HEK293T (cell line): ENCODE results near the gene GTF2B.

Experiments
- ARNT ChIP-seq: fragments of 450-650 bp; IDR thresholded peaks from 2 replicates; pipeline ENCODE4 v1.6.1; 2017; ENCODE audit warnings: mild to moderate bottlenecking
- BHLHE40 ChIP-seq: fragments of 450-650 bp; IDR thresholded peaks from 2 replicates; pipeline ENCODE4 v1.6.1; 2016; ENCODE audit warnings: mild to moderate bottlenecking, moderate library complexity, borderline replicate concordance
- CTBP1 ChIP-seq: fragments of 450-650 bp; IDR thresholded peaks from 2 replicates; pipeline ENCODE4 v1.6.1; 2016; ENCODE audit warnings: borderline replicate concordance
- ELF4 ChIP-seq: fragments of 450-650 bp; IDR thresholded peaks from 2 replicates; pipeline ENCODE4 v1.6.1; 2017; ENCODE audit warnings: antibody characterized with exemption
- FOXA1 ChIP-seq: fragments of 450-650 bp; IDR thresholded peaks from 2 replicates; pipeline ENCODE4 v1.6.1; 2016; ENCODE audit warnings: mild to moderate bottlenecking
- FOXM1 ChIP-seq: fragments of 450-650 bp; IDR thresholded peaks from 2 replicates; pipeline ENCODE4 v1.6.1; 2017; ENCODE audit warnings: mild to moderate bottlenecking, borderline replicate concordance
- HDGF ChIP-seq: fragments of 450-650 bp; IDR thresholded peaks from 2 replicates; pipeline ENCODE4 v1.6.1; 2017; ENCODE audit warnings: antibody characterized with exemption, borderline replicate concordance
- L3MBTL2 ChIP-seq: fragments of 450-650 bp; conservative IDR thresholded peaks from 2 replicates; pipeline ENCODE4 v1.6.1; 2016; ENCODE audit warnings: mild to moderate bottlenecking
- LEF1 ChIP-seq: fragments of 450-650 bp; IDR thresholded peaks from 2 replicates; pipeline ENCODE4 v1.6.1; 2017; ENCODE audit warnings: mild to moderate bottlenecking, borderline replicate concordance
- NFRKB ChIP-seq: fragments of 450-650 bp; IDR thresholded peaks from 2 replicates; pipeline ENCODE4 v1.6.1; 2016; ENCODE audit warnings: mild to moderate bottlenecking, moderate library complexity
- PKNOX1 ChIP-seq: fragments of 450-650 bp; IDR thresholded peaks from 2 replicates; pipeline ENCODE4 v1.6.1; 2016
- SP1 ChIP-seq: fragments of 450-650 bp; IDR thresholded peaks from 2 replicates; pipeline ENCODE4 v1.6.1; 2017
- SUZ12 ChIP-seq: fragments of 450-650 bp; IDR thresholded peaks from 2 replicates; pipeline ENCODE4 v1.6.1; 2016; ENCODE audit warnings: mild to moderate bottlenecking
- ZNF384 ChIP-seq: fragments of 450-650 bp; IDR thresholded peaks from 2 replicates; pipeline ENCODE4 v1.6.1; 2016

- TF ChIP-seq ARNT, result no peak
- no peak for TF ChIP-seq L3MBTL2
- no peak for TF ChIP-seq SUZ12
- TF ChIP-seq FOXM1, result no peak
- no peak for TF ChIP-seq NFRKB
- no peak for TF ChIP-seq ELF4
- TF ChIP-seq HDGF, result no peak
- TF ChIP-seq ZNF384, result no peak
- no peak for TF ChIP-seq SP1
- TF ChIP-seq CTBP1, result no peak
- TF ChIP-seq FOXA1, result no peak
- no peak for TF ChIP-seq BHLHE40
- TF ChIP-seq PKNOX1, result no peak
- TF ChIP-seq LEF1, result no peak
Observed at GRCh38 chr1:88936223-88936523, 44.8 kb upstream of the GTF2B start.
